Right forelimb (tissue), 1 donor: ENCODE data around the gene TNS1.

Experiments used
- DNase-seq: peaks from one replicate; pipeline ENCODE4 v3.0.0-alpha.2; 2018

The TNS1 gene

DNA sequence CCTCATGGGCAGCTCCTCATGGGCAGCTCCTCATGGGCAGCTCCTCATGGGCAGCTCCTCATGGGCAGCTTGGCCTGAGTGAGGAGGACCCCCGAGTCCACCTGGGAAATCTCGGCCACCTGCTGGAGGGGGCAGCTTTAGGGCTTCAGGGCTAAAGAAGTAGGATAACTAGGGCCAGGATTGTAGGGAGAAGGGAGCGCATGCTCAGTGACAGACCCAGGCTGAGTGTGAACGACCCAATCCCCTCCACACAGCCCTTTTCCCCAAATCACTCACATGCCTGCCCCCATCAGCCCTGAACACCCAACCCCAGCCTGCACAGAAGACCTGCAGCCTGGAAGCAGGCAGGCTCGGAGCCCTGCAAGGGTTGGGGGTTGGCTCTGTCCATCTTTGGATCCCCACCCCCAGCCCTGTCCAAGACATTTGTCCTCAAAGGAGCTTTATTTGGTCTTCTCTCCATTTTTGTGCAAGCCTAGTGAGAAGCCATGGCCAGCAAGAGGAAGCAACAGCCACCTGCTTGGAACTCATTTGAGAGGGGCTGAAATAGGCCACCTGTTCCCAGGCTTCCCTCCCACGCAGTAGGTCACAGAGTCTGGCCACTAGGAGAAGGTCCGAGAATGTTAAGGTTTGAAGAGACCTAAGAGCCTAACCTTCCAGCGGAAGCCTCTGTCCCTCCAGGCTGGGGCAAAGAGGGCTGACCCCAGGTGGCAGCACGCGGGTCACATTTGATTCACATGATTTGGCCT lies 249.9 kb downstream of the TNS1 start:
- DNase-seq: no peak

- no peak for DNase-seq
Observed at GRCh38 chr2:217751952-217752351, 250.8 kb downstream of the TNS1 start.

DNA sequence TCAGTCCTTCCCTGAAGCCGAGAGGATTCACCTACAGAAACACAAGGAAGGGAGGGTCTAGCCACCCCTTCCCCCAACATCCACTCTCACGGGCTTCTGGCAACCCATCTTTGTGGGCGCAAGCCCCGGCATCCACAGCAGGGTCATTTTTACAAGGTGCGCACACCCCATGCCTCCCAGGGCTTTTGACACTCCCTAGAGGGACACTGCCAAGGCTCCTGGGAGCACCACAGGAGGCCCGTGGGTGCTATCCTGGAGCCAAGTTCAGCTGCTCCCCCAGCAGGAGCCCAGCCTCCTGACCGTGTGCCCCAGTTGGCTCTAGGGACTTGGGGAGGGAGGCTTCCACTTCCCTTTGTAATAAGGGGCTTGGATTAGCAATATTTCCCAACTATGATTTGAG lies 251.6 kb downstream of the TNS1 start:
- DNase-seq: no peak
